Muscle of arm (tissue), 12 donors: ENCODE data around the gene ENTPD6. TPM values are rescaled to one million over a fixed set of nuclear protein-coding genes. Genes with fewer than 3 reads are reported as not detected.
"Not testable (repeated sequence)": the region's sequence is repeated elsewhere in the genome, so short reads cannot be mapped to it uniquely, and the experiment has no call there.

Source experiments
- DNase-seq: peaks from one replicate; pipeline ENCODE4 v3.0.0-alpha.2; 2013
- polyA plus RNA-seq, 12 donors: library from polyadenylated mRNA; unstranded; fragments of 120-200 nt; gene quantifications; one replicate each; pipeline ENCODE4 v1.2.1, GENCODE V29; 2013; ENCODE audit not compliant: insufficient read length in 12 of 12

ENTPD6 gene
- polyA plus RNA-seq, 12 donors, result 25.2 to 73.1 (median 31.2) TPM; not detected in 1

DNA sequence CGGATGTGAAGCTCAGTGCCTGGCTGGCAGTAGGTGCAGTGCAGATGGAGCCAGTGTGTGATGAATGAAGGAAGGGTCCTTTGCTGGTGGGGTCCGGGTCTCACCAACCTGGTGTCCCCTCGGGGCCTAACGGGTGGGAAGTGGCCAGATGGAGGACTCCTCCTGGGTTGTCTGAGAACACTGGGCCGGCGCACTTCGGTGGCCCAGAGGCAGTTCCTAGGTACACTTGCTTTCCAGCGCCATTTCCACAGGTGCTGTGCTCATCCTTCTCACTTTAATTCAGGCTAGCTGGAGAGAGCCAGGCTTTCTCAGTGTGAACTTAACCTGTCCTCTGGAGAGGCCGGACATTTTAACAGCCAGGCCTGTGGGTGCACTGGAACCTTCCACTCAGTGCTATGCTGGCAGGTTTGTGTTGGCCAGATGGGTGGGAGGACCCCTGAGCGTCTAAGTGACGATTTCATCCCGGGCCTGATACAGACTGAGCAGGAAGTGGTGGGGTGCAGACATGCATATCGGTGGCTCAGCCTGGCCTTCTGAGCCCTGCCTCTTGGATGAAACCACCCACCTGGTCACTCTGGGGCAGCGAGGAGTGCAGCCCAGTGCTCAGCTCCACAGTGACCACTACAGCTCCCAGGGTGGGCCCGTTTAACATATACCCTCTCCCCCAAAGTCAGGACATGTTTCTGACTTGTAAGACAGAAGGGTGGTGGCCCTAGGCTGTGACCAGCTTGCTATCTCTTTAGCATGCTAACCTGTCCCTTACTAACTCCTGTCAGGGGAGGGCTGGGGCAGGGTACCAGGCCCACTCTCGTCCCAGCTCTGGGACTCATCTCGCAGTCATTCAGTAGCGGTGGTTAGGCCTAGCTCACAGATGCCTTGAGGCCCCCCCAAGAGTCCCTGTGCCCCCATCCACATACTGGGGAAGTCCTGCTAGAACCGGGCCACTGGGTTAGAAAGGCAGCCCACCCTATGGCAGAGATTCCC lies 44.2 kb downstream of the ENTPD6 start:
- DNase-seq, result no peak

DNA sequence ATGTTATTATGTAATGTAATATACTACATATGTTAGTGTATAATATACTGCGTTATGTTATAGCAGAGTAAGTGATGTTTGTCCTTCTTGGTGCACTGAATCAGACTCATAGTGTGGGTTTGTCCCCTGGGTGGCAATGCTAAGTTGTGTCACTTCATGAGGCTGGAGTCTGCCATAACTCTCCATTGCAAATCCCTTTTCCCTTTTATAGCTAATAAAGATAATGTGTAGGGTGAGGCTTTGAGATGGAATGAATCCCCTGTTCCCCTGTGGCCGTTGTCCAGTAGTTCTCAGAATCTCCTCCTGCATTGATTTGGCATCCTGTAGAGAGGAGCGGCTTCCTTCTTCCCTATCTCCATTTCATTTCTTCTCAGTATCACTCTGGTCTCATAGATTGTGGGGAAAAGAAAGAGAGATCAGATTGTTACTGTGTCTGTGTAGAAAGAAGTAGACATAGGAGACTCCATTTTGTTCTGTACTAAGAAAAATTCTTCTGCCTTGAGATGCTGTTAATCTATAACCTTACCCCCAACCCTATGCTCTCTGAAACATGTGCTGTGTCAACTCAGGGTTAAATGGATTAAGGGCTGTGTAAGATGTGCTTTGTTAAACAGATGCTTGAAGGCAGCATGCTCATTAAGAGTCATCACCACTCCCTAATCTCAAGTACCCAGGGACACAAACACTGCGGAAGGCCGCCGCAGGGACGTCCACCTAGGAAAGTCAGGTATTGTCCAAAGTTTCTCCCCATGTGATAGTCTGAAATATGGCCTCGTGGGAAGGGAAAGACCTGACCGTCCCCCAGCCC lies 45.5 kb downstream of the ENTPD6 start:
- DNase-seq, result not testable (repeated sequence)

DNA sequence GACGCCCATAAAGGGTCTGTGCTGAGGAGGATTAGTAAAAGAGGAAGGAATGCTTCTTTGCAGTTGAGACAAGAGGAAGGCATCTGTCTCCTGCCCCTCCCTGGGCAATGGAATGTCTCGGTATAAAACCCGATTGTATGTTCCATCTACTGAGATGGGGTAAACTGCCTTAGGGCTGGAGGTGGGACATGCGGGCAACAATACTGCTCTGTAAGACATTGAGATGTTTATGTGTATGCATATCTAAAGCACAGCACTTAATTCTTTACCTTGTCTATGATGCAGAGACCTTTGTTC lies 46.1 kb downstream of the ENTPD6 start:
- not testable (repeated sequence) for DNase-seq

DNA sequence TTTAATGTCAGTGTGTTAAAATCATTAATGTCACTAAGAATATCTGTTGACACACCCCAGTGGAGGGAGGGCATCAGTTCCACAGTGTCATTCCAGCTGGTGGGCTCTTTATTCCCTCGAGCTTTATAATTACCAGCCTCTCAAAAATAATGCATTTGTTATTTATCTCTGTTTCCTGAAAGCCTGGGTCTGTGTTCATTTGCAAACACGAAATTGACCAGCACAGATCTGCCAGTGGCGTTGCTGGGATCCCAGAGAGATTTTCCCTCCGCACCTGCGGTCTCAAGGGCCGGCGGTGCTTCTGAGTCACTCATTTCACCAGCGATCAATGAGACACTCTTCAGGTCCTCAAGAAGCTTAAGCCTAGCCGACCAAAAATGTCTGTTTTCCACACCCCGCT lies 46.7 kb downstream of the ENTPD6 start:
- no peak for DNase-seq

DNA sequence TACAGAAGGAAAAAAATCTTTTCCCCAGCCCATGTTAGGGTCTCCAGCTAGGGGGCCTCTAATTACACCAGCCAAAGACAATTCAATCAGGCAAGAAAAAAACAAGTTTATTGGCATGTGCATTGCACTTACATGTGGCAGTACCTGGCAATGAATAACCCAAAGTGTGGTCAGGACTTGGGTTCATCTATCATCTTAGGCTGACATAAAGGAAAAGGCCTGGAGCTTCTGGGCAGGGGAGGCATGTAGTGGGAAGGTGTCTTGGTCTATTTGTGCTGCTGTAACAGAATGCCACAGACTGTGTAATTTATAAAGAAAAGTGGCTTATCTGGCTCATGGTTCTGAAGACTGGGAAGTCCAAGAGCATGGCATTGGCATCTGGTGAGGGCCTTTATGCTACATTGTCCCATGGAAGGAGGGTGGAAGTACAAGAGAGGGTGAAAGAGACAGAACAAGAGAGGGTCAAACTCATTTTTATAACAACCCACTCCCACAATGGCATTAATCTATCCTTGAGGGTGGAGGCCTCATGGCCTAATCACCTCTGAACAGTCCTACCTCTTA lies 48.0 kb downstream of the ENTPD6 start:
- DNase-seq, result no peak

DNA sequence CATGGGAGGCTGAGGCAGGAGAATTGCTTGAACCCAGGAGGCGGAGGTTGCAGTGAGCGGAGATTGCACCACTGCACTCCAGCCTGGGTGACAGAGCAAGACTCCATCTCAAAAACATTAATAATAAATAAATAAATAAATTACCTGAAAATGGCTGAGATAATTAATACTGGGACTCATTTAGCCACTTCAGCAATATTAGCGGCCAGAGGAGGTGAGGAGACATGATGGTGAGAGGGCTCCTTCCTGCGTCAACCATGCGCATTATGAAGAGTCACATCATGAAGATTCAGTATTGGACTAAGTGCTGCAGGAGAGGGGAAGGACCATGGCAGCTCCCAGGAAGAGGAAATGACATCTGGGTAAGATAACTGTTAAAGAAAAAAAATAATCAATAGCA lies 49.5 kb downstream of the ENTPD6 start:
- DNase-seq, result no peak

DNA sequence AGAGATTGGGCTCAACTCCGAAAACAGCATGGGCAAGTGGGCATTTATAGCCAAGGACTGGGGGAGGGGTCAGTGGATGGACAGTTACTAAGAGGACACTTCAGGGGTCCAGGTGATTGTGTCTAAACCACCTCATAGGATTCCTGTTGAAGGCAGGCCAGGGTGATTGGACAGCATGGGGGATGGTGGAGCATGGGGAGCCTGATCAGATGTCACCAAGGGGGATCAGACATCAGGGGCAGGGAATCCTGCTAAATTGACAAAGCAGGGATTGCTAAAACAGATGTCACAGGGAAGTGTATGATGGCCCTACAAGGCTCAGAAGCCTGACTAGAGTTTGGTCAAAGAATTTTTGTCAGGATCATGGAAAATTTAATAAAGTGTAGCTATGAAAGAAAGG lies 49.9 kb downstream of the ENTPD6 start:
- no peak for DNase-seq

DNA sequence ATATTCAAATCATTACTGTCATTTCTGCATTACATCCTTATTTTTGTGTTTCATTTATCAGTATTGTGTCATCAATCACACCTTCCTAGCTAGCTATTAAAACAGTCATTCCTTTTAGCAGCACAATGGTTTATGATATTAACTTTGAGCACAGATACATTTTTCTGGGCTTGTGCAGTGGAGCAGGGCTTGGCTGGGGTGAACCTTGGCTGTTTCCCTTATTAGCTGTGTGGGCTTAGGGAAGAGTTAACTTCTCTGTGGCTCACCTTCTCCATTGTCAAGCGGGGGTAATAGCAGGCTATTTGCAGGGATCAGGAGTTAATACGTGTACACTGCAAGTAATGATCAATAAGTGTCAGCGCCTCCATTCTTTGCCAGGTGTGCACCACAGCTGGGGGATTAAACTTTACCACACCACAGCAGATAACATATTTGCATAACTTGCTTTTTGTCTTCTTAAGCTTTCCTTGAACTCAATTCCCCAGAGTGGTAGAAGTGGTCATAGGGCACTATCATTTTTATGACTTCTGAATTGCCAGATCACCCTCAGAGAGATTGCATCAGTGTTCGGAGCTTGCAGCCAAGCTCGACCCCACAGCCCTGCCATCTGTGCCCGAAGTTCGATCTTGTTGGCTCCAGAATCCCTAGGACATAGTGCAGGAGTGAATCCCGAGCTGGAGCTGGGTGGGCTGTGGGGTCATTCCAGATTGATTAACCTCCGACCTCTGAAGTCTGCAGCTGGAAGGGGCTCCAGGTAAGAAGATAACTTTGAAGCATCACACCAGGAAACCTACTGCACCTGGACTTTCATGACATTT lies 50.9 kb downstream of the ENTPD6 start:
- DNase-seq, result no peak

DNA sequence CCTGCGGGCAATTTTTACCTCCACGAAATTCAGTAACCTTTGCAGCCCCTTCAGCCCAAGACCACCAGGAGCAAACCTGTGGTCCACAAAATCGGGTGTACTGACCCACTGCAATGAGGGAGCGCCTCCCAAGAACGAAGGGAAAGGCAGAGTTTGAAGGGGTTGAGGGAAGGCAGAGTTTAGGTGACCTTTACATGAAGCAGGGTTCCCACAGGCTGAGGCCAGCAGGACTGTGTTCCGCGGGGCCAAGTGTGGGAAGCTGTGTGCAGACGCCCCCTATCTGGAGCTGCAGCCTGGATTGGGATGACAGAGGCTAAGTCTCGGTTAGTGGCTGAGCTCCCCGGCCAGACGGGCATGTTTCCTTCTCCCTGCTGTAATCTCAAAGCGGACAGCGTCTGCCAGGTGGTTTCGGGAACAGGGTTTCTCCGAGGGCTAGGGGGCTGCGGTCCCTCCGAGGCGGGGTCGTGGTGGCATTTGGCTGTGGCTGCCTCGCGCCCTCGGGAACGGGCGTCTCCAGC lies 51.5 kb downstream of the ENTPD6 start:
- peak; percentile 41 for DNase-seq

DNA sequence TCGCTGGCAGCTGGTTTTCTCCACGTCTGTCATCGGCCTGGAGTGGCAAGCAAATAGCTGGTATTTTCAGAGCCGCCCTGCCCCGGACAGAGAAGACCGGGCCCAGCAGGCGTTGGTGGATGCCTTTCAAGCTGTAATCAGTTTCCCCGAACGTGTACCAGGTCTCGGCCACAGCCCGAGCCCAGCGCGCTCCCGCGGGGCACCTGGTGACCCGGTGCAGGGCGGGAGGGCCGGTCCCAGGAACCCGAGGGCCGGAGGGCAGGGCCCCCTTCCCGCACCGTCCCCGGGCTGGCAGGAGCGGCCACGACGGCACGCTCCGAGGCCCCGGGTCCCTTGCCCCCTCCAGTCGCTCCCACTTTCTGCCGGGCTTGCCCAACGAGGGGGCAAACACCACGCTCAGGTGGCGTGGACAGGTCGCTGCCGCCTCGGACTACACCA lies 52.0 kb downstream of the ENTPD6 start:
- DNase-seq, result peak; percentile 31

DNA sequence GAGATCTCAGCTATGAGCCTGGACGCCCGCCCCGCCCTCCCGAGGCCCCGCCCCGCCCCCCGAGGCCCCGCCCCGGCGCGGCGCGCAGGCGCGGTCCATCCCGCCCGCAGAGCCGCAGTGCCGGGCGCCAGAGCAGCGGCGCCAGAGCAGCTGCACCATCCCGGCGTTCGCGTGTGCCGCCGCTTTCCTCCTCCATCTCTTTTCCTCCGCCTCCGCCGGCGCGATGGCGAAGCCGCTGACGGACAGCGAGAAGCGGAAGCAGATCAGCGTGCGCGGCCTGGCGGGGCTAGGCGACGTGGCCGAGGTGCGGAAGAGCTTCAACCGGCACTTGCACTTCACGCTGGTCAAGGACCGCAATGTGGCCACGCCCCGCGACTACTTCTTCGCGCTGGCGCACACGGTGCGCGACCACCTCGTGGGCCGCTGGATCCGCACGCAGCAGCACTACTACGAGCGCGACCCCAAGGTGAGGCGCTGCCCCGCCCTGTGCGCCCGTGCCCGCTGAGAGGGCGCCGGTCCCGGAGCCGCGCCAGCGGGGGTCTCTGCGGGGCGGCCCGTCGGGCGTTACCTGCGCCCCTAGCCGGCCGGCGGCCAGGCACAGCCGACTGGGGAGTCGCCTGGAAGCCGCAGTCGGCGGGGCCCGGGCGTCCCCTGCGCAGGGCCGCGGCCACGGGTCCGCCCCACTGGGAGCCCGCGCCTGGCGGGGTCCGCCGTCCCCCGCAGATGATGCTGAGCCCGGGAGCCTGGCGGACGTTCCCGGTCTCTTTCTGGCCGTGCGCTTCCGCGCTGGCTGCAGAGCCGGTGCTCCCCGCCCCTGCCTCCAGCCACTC lies 52.7 kb downstream of the ENTPD6 start, which contains the start of gene PYGB:
TSS of gene PYGB (plus strand) at position 130 of the 830 bp plus-strand sequence. CDS start at position 224, 94 bp downstream.
- peak; percentile 85 for DNase-seq

DNA sequence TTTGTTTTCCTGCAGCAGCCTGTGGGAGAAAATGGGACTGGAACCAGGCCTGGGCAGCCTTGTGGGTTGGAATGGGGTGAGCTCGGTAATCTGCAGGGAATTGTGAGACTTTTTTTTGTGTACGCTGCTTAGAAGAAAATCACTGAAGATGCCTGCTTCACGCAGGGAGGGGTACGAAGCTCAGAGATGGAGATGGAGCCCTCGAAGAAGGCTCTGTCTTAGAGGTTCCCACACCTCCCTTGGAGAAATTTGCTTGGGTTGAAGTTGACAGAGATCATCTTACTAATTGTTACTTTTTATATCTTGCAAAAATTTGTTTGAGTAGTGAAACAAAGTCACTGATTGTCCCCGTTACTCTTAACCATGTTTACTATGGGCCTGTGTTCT lies 53.3 kb downstream of the ENTPD6 start:
- no peak for DNase-seq

DNA sequence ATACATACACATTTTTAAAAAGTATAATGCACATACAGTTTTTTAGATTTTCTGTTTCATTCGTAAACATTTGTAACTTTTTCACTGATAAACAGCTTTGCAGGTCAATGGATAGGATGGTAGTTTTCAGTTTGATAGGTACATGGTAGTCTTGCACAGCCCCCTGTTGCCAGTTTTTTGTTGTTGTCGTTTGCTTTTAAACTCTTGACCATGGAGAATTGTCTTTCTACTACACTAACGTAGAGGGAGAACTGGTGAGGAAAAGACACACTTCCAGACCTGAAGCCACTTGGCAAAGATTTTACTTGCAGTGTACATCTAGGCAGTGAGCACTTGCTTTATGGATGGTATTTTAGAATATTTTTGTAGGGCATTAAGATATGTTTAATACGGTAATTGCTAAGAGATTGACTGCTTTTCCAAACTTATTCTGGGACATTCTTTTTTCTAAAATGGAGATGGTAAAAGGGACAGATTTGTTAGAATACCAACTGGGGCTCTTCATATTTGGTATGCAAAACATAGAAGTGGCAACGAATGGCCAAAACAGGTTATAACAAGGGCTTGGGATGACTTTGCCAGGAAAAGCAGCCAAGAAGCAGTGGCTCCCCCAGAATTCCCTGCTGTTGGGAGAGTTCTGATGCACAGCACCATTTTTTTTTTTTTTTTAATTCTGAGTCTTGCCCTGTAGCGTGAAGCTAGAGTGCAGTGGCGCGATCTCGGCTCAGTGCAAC lies 53.9 kb downstream of the ENTPD6 start:
- DNase-seq, result no peak

DNA sequence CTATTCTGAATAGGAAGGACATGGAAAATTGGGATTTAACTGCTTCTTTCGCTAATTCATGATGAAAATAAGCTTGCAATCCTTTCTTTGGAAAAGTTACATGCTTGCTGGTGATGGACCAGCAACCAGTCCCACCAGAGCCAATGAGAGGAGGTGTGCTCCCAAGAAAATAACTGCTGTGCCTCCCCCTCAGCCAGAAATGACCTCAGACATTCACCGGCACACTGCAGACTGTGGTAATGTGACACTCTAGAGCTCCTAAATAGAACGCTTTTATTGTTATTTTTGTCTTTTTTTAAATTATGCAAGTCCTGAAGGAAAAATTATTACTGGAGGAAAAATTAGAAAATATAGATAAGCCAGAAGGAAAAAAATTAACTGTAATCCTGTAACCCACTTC lies 55.0 kb downstream of the ENTPD6 start:
- no peak for DNase-seq

DNA sequence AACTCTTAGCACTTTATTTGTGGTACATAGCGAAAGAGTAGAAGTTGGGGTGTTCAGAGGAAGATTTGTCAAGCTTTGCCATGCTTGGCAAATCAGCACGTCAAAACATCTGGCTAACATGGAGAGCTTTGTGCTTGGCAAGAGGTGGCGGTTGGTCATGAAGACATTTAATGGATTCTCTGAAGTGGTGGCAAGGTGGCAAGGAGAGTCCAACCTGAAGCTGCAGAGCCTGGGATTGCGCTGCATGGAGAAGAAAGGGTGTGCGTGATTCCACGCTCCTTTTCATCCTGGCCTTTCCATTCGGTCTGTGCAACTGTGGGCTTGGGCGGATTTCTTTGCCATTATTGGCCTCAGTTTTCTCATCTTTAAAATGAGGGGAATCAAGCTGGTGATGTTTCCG lies 55.5 kb downstream of the ENTPD6 start:
- DNase-seq, result no peak

DNA sequence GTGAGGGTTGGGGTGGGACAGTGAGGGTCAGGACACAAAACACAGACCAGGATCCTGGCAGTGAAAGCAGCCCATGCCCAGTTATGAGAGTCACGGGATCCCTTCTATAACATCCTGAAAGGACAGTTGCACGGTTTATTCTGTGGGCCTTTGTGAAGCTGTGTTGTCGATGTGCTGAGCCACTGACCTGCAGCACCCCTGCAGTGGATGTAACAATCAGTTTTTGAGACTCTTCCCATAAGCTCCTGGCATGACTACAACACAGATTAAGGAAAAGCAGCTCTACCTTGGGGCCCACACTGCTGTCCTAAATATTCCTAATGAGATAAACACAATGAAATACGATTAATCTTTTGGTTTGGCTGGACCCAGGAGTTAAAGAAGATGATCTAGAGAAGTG lies 56.0 kb downstream of the ENTPD6 start:
- DNase-seq, result no peak

DNA sequence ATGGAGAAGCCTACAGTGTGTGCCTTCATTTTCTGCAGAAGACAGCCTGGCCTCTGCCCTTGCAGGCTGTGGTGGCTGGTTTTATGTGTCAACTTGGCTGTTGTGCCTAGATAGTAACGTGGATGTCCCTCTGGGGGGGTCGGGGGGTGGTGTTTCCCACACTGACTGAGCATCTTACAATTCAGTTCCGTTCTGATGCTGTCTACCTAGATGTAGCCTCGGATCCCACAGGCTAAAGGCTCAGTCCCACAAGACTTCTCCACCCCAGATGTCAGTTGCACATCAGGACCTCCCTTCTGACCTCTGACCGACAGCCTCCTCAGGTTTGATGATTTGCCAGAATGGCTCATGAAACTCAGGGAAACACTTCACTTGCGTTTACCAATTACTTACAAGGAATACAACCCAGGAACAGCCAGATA lies 56.7 kb downstream of the ENTPD6 start:
- DNase-seq, result no peak

DNA sequence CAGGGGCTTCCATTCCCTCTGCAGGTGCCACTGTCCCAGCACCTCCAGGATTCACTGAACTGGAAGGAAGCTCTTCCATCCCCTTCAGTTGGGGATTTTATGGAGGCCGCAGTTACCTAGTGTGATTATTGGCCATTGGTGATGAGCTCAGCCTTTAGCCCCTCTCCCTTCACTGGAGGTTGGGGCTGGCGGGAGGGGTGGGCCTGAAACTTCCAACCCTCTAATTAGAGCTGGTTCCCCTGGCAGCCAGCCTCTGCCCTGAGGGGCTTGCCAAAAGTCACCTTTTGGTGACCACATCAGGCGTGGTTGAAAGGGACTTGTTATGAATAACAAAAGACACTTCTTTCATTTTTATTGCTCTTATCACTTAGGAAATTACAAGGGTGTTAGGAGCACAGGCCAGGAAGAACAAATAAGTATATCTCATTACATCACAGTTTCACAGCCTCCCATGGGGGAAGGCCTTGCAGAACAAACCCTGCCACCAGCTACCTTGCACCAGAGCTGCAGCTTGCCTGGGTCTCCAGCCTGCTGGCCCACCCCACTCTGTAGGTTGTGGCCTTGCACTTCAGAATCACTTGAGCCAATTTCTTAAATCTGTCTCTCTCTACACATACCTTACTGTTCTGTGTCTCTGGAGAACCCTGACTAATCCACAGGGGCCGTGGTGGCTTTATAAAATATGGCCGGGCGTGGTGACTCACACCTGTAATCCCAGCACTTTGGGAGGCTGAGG lies 57.3 kb downstream of the ENTPD6 start:
- DNase-seq, result no peak
